Karpas-422 (cell line): ENCODE results near the gene SLC17A2. TPM values are rescaled to one million over a fixed set of nuclear protein-coding genes. Genes with fewer than 3 reads are reported as not detected.

ENCODE experiments used
- DNase-seq: peaks from one replicate; pipeline ENCODE4 v3.0.0-alpha.2; 2015
- H2AFZ ChIP-seq: fragments of 200-600 bp; sonication (generic); 2 replicates; pipeline ENCODE4 v1.6.1; 2014; ENCODE audit warnings: antibody characterized with exemption, low read length, mixed read lengths
- H3K27ac ChIP-seq: fragments of 200-600 bp; sonication (generic); 2 replicates; pipeline ENCODE4 v1.5.1; 2014; ENCODE audit warnings: mild to moderate bottlenecking, low read length, moderate library complexity
- H3K27me3 ChIP-seq: fragments of 200-600 bp; sonication (generic); 2 replicates; pipeline ENCODE4 v1.6.1; 2014; ENCODE audit warnings: low read length, mixed read lengths
- H3K36me3 ChIP-seq: fragments of 200-600 bp; sonication (generic); 2 replicates; pipeline ENCODE4 v1.6.1; 2014; ENCODE audit warnings: low read length, mixed read lengths; ENCODE audit not compliant: insufficient read depth
- H3K4me1 ChIP-seq: fragments of 200-600 bp; sonication (generic); 2 replicates; pipeline ENCODE4 v1.6.1; 2014; ENCODE audit warnings: mild to moderate bottlenecking, low read length, mixed read lengths
- H3K4me2 ChIP-seq: fragments of 200-600 bp; sonication (generic); 2 replicates; pipeline ENCODE4 v1.6.1; 2014; ENCODE audit warnings: low read length, low read depth, mild to moderate bottlenecking; ENCODE audit not compliant: poor library complexity, severe bottlenecking
- H3K4me3 ChIP-seq: fragments of 200-600 bp; sonication (generic); 2 replicates; pipeline ENCODE4 v1.5.1; 2014; ENCODE audit warnings: mild to moderate bottlenecking, antibody characterized with exemption, low read length, mixed read lengths
- H3K79me2 ChIP-seq: fragments of 200-600 bp; sonication (generic); 2 replicates; pipeline ENCODE4 v1.6.1; 2014; ENCODE audit warnings: mild to moderate bottlenecking, low read length, mixed read lengths
- H3K9ac ChIP-seq: fragments of 200-600 bp; sonication (generic); 2 replicates; pipeline ENCODE4 v1.6.0; 2014; ENCODE audit warnings: low read length
- H3K9me2 ChIP-seq: fragments of 200-600 bp; sonication (generic), shearing (Covaris generic); replicated peaks from 2 replicates; pipeline ENCODE4 v1.6.0; 2014; ENCODE audit warnings: mild to moderate bottlenecking, low read length, moderate library complexity; ENCODE audit not compliant: insufficient read depth
- H3K9me3 ChIP-seq: fragments of 300-700, 200-600 bp; sonication (generic); 2 replicates; pipeline ENCODE4 v1.6.1; 2014; ENCODE audit warnings: low read length, mixed read lengths
- H4K20me1 ChIP-seq: fragments of 200-600 bp; sonication (generic); 2 replicates; pipeline ENCODE4 v1.6.1; 2014; ENCODE audit warnings: mild to moderate bottlenecking, antibody characterized with exemption, low read length, low read depth; ENCODE audit not compliant: insufficient read depth
- total RNA-seq: library from RNA; depleted of rRNA; stranded (reverse); fragments of >200 nt; shearing (Covaris generic); gene quantifications from 2 replicates; pipeline ENCODE4 v1.2.3, GENCODE V29; 2014; ENCODE audit warnings: low replicate concordance

SLC17A2 gene
- total RNA-seq, 1 experiment from 2014 or later = not detected

DNA sequence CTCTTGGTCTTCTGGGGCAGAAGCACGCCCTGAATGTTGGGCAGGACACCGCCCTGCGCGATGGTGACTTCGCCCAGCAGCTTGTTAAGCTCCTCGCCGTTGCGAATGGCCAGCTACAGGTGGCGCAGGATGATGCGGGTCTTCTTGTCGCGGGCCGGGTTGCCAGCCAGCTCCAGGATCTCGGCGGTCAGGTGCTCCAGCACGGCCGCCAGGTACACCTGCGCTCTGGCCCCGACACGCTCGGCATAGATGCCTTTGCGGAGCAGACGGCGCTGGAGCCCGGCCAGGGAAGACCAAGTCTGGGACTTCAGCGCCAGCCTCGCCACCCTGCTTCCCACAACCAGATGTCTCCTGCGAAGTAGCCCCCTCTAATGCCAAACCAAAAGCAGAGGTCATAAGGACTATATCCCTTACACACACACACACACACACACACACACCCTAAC, 48.4 kb downstream of the SLC17A2 start:
- no peak overlapping the region for H3K4me3 ChIP-seq

GRCh38 chr6:25880601-25881000, 49.9 kb downstream of the SLC17A2 start:
- H2AFZ ChIP-seq = no peak overlapping the region
- no peaks in the 10 kb centered on the region for H3K27me3 ChIP-seq
- no peaks in the 10 kb centered on the region for H3K9me3 ChIP-seq
- no peaks in the 10 kb centered on the region for H3K9me2 ChIP-seq
- H4K20me1 ChIP-seq = no peaks in the 10 kb centered on the region
- H3K27ac ChIP-seq = no peak overlapping the region
- no peak overlapping the region for H3K9ac ChIP-seq
- H3K4me2 ChIP-seq = no peak overlapping the region
- H3K36me3 ChIP-seq = no peaks in the 10 kb centered on the region
- H3K79me2 ChIP-seq = no peaks in the 10 kb centered on the region
- DNase-seq = no peak
- H3K4me3 ChIP-seq = no peak overlapping the region
- H3K4me1 ChIP-seq = no peaks in the 10 kb centered on the region

More for the DNA sequence above, 48.4 kb downstream of the SLC17A2 start:
- Histone ChIP-seq H2AFZ (no peak overlapping the region), H3K27ac (no peak overlapping the region), H3K27me3 (no peaks in the 10 kb centered on the region), H3K4me2 (no peak overlapping the region), H3K9me3 (no peaks in the 10 kb centered on the region), H3K9ac (no peak overlapping the region), H3K79me2 (no peaks in the 10 kb centered on the region), H3K9me2 (no peaks in the 10 kb centered on the region), H3K36me3 (no peaks in the 10 kb centered on the region), H3K4me1 (no peaks in the 10 kb centered on the region), H4K20me1 (no peaks in the 10 kb centered on the region)
- peak; percentile 42 for DNase-seq

DNA sequence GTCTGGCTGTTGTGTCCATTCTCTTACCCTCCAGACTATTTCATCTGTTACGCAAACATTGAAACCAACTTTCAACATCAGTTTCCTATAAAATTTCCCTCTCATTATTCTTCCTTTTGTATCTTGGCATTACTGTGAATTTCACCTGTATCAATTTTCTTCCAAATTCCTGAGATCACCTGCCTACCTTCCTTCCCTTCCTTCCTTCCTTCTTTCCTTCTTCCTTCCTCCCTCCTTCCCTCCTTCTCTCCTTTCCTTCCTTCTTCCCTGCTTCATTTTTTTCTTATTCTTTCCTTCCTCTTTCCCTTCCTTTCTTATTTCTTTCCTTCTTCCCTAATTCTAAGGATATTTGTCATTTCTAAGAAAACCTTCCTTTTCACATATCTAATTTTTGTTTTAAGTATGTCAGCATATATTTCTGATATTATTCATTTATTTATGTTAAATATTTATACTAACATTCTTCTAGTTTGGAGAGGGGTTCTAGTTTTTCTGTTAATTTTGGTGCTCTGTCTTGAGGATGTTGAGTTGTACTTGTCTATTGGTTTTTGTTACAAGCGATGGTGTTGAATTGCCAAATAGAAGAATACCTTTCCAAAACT, 51.7 kb downstream of the SLC17A2 start:
- H4K20me1 ChIP-seq = no peaks in the 10 kb centered on the region

GRCh38 chr6:25875926-25876602, 54.4 kb downstream of the SLC17A2 start:
- no peaks in the 10 kb centered on the region for H3K9me2 ChIP-seq
- no peaks in the 10 kb centered on the region for H4K20me1 ChIP-seq
- H3K36me3 ChIP-seq = no peaks in the 10 kb centered on the region
- H3K79me2 ChIP-seq = no peaks in the 10 kb centered on the region
- no peaks in the 10 kb centered on the region for H3K4me1 ChIP-seq
- no peak overlapping the region for H3K4me3 ChIP-seq
- no peak for DNase-seq
- no peak overlapping the region for H3K9ac ChIP-seq
- H3K9me3 ChIP-seq = no peaks in the 10 kb centered on the region
- no peak overlapping the region for H3K27ac ChIP-seq
- H2AFZ ChIP-seq = no peak overlapping the region
- H3K27me3 ChIP-seq = no peaks in the 10 kb centered on the region
- H3K4me2 ChIP-seq = no peak overlapping the region

More for the DNA sequence above, 51.7 kb downstream of the SLC17A2 start:
- no peaks in the 10 kb centered on the region for H3K4me1 ChIP-seq
- no peak for DNase-seq
- H3K9me2 ChIP-seq = no peaks in the 10 kb centered on the region
- H3K36me3 ChIP-seq = no peaks in the 10 kb centered on the region
- no peak overlapping the region for H3K4me3 ChIP-seq
- no peak overlapping the region for H3K27ac ChIP-seq
- no peaks in the 10 kb centered on the region for H3K27me3 ChIP-seq
- H3K9ac ChIP-seq = no peak overlapping the region
- H2AFZ ChIP-seq = no peak overlapping the region
- H3K4me2 ChIP-seq = no peak overlapping the region
- no peaks in the 10 kb centered on the region for H3K79me2 ChIP-seq
- H3K9me3 ChIP-seq = no peaks in the 10 kb centered on the region

GRCh38 chr6:25875563-25875905, 55.0 kb downstream of the SLC17A2 start:
- Histone ChIP-seq H3K9ac (no peak overlapping the region), H3K4me1 (no peaks in the 10 kb centered on the region), H3K27ac (no peak overlapping the region), H3K27me3 (no peaks in the 10 kb centered on the region), H3K4me2 (no peak overlapping the region), H3K9me3 (no peaks in the 10 kb centered on the region), H3K79me2 (no peaks in the 10 kb centered on the region), H2AFZ (no peak overlapping the region), H3K36me3 (no peaks in the 10 kb centered on the region), H3K4me3 (no peak overlapping the region), H4K20me1 (no peaks in the 10 kb centered on the region), H3K9me2 (no peaks in the 10 kb centered on the region)
- no peak for DNase-seq

DNA sequence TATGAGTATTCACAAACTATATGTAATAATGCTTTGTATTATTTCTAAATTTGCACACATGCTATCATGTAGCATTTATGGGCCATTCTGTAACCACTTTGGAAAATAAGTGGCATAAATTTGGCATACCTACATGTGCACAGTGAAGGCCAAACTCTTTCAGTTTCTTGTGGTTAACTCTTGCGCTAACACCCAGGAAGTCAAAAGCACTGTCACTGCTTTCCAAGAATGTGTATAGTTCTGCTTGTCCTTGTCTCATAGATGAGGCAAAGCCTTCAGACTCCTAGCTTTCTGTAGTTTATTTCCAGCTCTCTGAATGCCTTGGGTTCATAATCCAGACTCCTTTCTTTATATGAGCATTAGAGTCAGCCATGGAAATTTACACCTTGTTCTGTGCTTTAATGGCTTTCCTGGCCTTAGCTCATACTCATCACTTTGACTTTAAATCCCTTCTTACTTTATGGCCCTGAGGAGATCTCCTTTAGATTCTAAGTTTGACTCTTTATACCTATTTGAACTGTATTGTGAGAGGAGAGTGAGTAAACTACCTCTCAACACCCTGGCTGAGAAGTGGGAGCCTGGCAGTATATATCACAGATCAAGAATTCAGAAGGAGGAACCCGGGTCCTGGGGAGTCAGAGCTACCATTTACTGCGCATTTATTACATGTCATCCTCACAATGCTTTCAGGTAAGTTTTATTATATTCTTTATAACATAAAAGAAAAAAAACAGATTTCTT, 55.5 kb downstream of the SLC17A2 start:
- no peaks in the 10 kb centered on the region for H3K4me1 ChIP-seq
- H3K9me3 ChIP-seq = no peaks in the 10 kb centered on the region
- H2AFZ ChIP-seq = no peak overlapping the region
- no peaks in the 10 kb centered on the region for H3K36me3 ChIP-seq
- no peak overlapping the region for H3K9ac ChIP-seq
- H4K20me1 ChIP-seq = no peaks in the 10 kb centered on the region
- H3K27ac ChIP-seq = no peak overlapping the region
- H3K27me3 ChIP-seq = no peaks in the 10 kb centered on the region
- no peaks in the 10 kb centered on the region for H3K9me2 ChIP-seq
- DNase-seq = no peak
- H3K79me2 ChIP-seq = no peaks in the 10 kb centered on the region
- H3K4me2 ChIP-seq = no peak overlapping the region
- H3K4me3 ChIP-seq = no peak overlapping the region

DNA sequence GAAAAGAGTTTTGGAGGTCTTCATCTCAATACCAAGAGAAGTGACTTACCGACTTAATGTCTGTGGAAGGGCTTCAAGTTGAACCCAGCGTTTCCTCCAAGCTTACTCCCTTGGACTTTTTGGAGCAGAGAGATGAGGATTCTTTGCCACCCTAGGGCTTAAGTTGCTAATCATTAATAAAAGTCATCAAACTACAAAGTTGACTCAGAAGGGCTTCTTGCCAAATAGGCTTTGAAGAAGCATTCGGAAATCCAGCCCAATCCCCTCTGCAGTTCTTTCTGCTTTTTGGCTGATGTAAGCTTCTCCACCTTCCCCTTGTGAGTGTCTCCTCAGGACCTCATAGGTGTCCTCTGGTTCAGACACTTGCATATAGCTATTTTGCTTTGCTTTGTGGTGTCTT, 56.4 kb downstream of the SLC17A2 start, which contains the start of gene SLC17A3:
Gene SLC17A3 (minus strand): TSS at position 126 of the 400 bp plus-strand sequence. CDS start 5,856 bp downstream, outside the sequence.
- H2AFZ ChIP-seq = no peak within 1 kb of the TSS
- H3K79me2 ChIP-seq = no peaks in the 10 kb centered on the region
- H3K4me1 ChIP-seq = no peaks in the 10 kb centered on the region
- no peaks in the 10 kb centered on the region for H3K36me3 ChIP-seq
- H3K9ac ChIP-seq = no peak within 1 kb of the TSS
- no peak within 1 kb of the TSS for H3K4me2 ChIP-seq
- no peak within 1 kb of the TSS for H3K27ac ChIP-seq
- no peaks in the 10 kb centered on the region for H3K27me3 ChIP-seq
- H4K20me1 ChIP-seq = no peaks in the 10 kb centered on the region
- no peaks in the 10 kb centered on the region for H3K9me3 ChIP-seq
- H3K9me2 ChIP-seq = no peaks in the 10 kb centered on the region
- no peak for DNase-seq
- no peak within 1 kb of the TSS for H3K4me3 ChIP-seq

DNA sequence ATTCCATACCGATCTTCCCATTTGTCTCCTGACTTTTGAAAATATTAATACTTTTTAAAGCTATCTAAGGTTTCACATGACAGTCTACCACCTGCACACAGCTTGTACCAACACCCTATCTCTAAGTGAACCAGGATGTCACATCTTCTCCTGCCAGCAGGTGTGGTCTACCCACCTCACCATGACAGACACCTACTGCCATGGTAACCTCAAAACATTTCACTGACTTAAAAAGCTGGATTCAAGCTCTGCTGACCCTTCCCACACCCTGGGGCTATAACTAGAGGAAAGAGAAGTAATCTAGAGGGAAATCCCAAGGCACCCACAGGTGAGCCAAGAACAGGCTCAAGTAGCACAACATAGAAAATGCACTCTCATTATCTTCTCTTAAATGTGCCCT, 57.7 kb downstream of the SLC17A2 start:
- no peak for DNase-seq
- Histone ChIP-seq H2AFZ (no peak overlapping the region), H3K79me2 (no peaks in the 10 kb centered on the region), H3K4me1 (no peaks in the 10 kb centered on the region), H3K27ac (no peak overlapping the region), H3K9me3 (no peaks in the 10 kb centered on the region), H3K4me3 (no peak overlapping the region), H3K4me2 (no peak overlapping the region), H4K20me1 (no peaks in the 10 kb centered on the region), H3K9me2 (no peaks in the 10 kb centered on the region), H3K9ac (no peak overlapping the region), H3K36me3 (no peaks in the 10 kb centered on the region), H3K27me3 (no peaks in the 10 kb centered on the region)
